Stimulated activated CD8-positive, alpha-beta memory T cell treated with anti-CD3 and anti-CD28 coated beads, Interleukin-4, amount 100 ng/mL, for 48 hours (primary cell): ENCODE measurements around the gene SPTBN5.
A peak's percentile ranks its signal among the peaks of the same experiment; 100 is the strongest.

Experiments
- DNase-seq: peaks from one replicate; pipeline ENCODE4 v3.0.0-alpha.2; 2020

Gene SPTBN5

GRCh38 chr15:41840673-41841072, 53.2 kb downstream of the SPTBN5 start:
- no peak for DNase-seq

- DNase-seq = no peak
Observed at GRCh38 chr15:41839781-41840491, 53.9 kb downstream of the SPTBN5 start.

GRCh38 chr15:41838400-41838897, 55.4 kb downstream of the SPTBN5 start, which contains the start of gene PLA2G4B:
Gene PLA2G4B, plus strand, starts transcription at chr15:41838847. Its CDS starts 67 bp downstream, at chr15:41838914.
- DNase-seq = no peak

GRCh38 chr15:41836713-41837454, 57.0 kb downstream of the SPTBN5 start:
- DNase-seq = no peak

- no peak for DNase-seq
Observed at GRCh38 chr15:41836073-41836472, 57.8 kb downstream of the SPTBN5 start.

GRCh38 chr15:41834096-41834495, 59.8 kb downstream of the SPTBN5 start:
- DNase-seq = no peak

- no peak for DNase-seq
Observed at GRCh38 chr15:41832875-41833274, 61.0 kb downstream of the SPTBN5 start.

- no peak for DNase-seq
Observed at GRCh38 chr15:41832208-41832607, 61.6 kb downstream of the SPTBN5 start.

- DNase-seq = peak; percentile 51
Observed at GRCh38 chr15:41831291-41831690, 62.6 kb downstream of the SPTBN5 start.

GRCh38 chr15:41829959-41830646, 63.8 kb downstream of the SPTBN5 start:
- no peak for DNase-seq

GRCh38 chr15:41828807-41829141, 65.1 kb downstream of the SPTBN5 start:
- DNase-seq = no peak

- DNase-seq = peak; percentile 99
Observed at GRCh38 chr15:41827880-41828806, 65.7 kb downstream of the SPTBN5 start, which contains the start of gene JMJD7. Gene JMJD7, plus strand, starts transcription at chr15:41828092. Its CDS starts 33 bp downstream, at chr15:41828125.

- DNase-seq = peak; percentile 33
Observed at GRCh38 chr15:41827290-41827879, 66.5 kb downstream of the SPTBN5 start.

GRCh38 chr15:41825572-41826535, 68.0 kb downstream of the SPTBN5 start:
- no peak for DNase-seq

- DNase-seq = no peak
Observed at GRCh38 chr15:41825145-41825544, 68.7 kb downstream of the SPTBN5 start.

GRCh38 chr15:41824062-41824745, 69.6 kb downstream of the SPTBN5 start:
- no peak for DNase-seq

GRCh38 chr15:41823502-41823901, 70.4 kb downstream of the SPTBN5 start:
- no peak for DNase-seq

- no peak for DNase-seq
Observed at GRCh38 chr15:41822957-41823356, 70.9 kb downstream of the SPTBN5 start.

- no peak for DNase-seq
Observed at GRCh38 chr15:41822471-41822870, 71.4 kb downstream of the SPTBN5 start.

GRCh38 chr15:41821831-41822230, 72.0 kb downstream of the SPTBN5 start:
- DNase-seq = no peak
